ENCODE results near the gene XPR1. TPM values are rescaled to one million over a fixed set of nuclear protein-coding genes. Genes with fewer than 3 reads are reported as not detected.

Gene XPR1
- total RNA-seq, 2 donors from 2014 or later: 39.3 to 50.9 TPM

- H3K4me1 Mint-ChIP-seq: peaks cover 43% of the 10 kb centered on the region
- Histone ChIP-seq H3K27ac (ENCODE audit: low read depth, low read length) (no peak overlapping the region), H3K4me1 (ENCODE audit: control insufficient read depth, insufficient read depth, low read length) (no peaks in the 10 kb centered on the region), H3K36me3 (ENCODE audit: control insufficient read depth, insufficient read depth, low read length) (no peaks in the 10 kb centered on the region), H3K4me3 (ENCODE audit: low read length) (no peak overlapping the region), H3K9ac (ENCODE audit: extremely low read depth, low read length, poor library complexity, severe bottlenecking) (no peak overlapping the region), H3K9me3 (ENCODE audit: control insufficient read depth, low read length) (no peaks in the 10 kb centered on the region), H3K27me3 (ENCODE audit: control insufficient read depth, insufficient read depth, low read length, poor library complexity, severe bottlenecking) (peaks cover 27% of the 10 kb centered on the region)
- no peak overlapping the region for H3K4me3 Mint-ChIP-seq
- TF ChIP-seq CTCF (conservative IDR thresholded peaks at IDR 0.05): no peak
- H3K36me3 Mint-ChIP-seq (ENCODE audit: low read depth): no peaks in the 10 kb centered on the region
- no peaks in the 10 kb centered on the region for H3K9me3 Mint-ChIP-seq
- H3K27ac Mint-ChIP-seq: peak overlapping the region; percentile 45
- peaks cover 6% of the 10 kb centered on the region for H3K27me3 Mint-ChIP-seq (ENCODE audit: insufficient read depth)
- DNase-seq: no peak
- WGBS, 2 experiments (ENCODE audit: insufficient coverage in 1 of 2, insufficient read length in 1 of 2): 97% methylated on average over 3 of the region's 3 CpGs; no CpG with 5 or more reads in 1 of the 2 experiments
These were observed 8.7 kb downstream of the XPR1 start for GRCh38 chr1:180640531-180640949.

GRCh38 chr1:180641662-180642061 is 9.8 kb downstream of the XPR1 start:
- Histone ChIP-seq H3K36me3 (ENCODE audit: control insufficient read depth, insufficient read depth, low read length) (peaks cover 8% of the 10 kb centered on the region), H3K9ac (ENCODE audit: extremely low read depth, low read length, poor library complexity, severe bottlenecking) (no peak overlapping the region), H3K27ac (ENCODE audit: low read depth, low read length) (no peak overlapping the region), H3K4me1 (ENCODE audit: control insufficient read depth, insufficient read depth, low read length) (no peaks in the 10 kb centered on the region), H3K27me3 (ENCODE audit: control insufficient read depth, insufficient read depth, low read length, poor library complexity, severe bottlenecking) (peaks cover 27% of the 10 kb centered on the region), H3K4me3 (ENCODE audit: low read length) (no peak overlapping the region), H3K9me3 (ENCODE audit: control insufficient read depth, low read length) (peaks cover 3% of the 10 kb centered on the region)
- Mint-ChIP-seq H3K27ac (no peak overlapping the region), H3K9me3 (no peaks in the 10 kb centered on the region), H3K27me3 (ENCODE audit: insufficient read depth) (peaks cover 5% of the 10 kb centered on the region), H3K4me1 (peaks cover 39% of the 10 kb centered on the region), H3K4me3 (no peak overlapping the region), H3K36me3 (ENCODE audit: low read depth) (peaks cover 5% of the 10 kb centered on the region)
- no peak for DNase-seq
- no peak for TF ChIP-seq CTCF (conservative IDR thresholded peaks at IDR 0.05)

GRCh38 chr1:180642781-180643180 is 11.0 kb downstream of the XPR1 start:
- Histone ChIP-seq H3K4me1 (ENCODE audit: control insufficient read depth, insufficient read depth, low read length) (no peaks in the 10 kb centered on the region), H3K36me3 (ENCODE audit: control insufficient read depth, insufficient read depth, low read length) (peaks cover 8% of the 10 kb centered on the region), H3K27ac (ENCODE audit: low read depth, low read length) (no peak overlapping the region), H3K9me3 (ENCODE audit: control insufficient read depth, low read length) (peaks cover 8% of the 10 kb centered on the region), H3K4me3 (ENCODE audit: low read length) (no peak overlapping the region), H3K9ac (ENCODE audit: extremely low read depth, low read length, poor library complexity, severe bottlenecking) (no peak overlapping the region), H3K27me3 (ENCODE audit: control insufficient read depth, insufficient read depth, low read length, poor library complexity, severe bottlenecking) (peaks cover 22% of the 10 kb centered on the region)
- H3K36me3 Mint-ChIP-seq (ENCODE audit: low read depth): peaks cover 9% of the 10 kb centered on the region
- WGBS, 2 experiments (ENCODE audit: insufficient coverage in 1 of 2, insufficient read length in 1 of 2): 60 to 93% methylated on average over 1 of the region's 1 CpG
- peaks cover 39% of the 10 kb centered on the region for H3K4me1 Mint-ChIP-seq
- H3K4me3 Mint-ChIP-seq: no peak overlapping the region
- no peak overlapping the region for H3K27ac Mint-ChIP-seq
- H3K27me3 Mint-ChIP-seq (ENCODE audit: insufficient read depth): peaks cover 5% of the 10 kb centered on the region
- H3K9me3 Mint-ChIP-seq: no peaks in the 10 kb centered on the region
- no peak for DNase-seq
- TF ChIP-seq CTCF (conservative IDR thresholded peaks at IDR 0.05): no peak
